Hematopoietic multipotent progenitor cell treated with erythropoietin and hydrocortisone succinate and interleukin-3 and kit ligand, for 4 days (in vitro differentiated cells): ENCODE measurements around the gene SP3.
"Not testable (repeated sequence)": the region's sequence is repeated elsewhere in the genome, so short reads cannot be mapped to it uniquely, and the experiment has no call there.

Experiments
- DNase-seq: peaks from one replicate; pipeline ENCODE4 v3.0.0-alpha.2; 2015

Gene SP3

GRCh38 chr2:173940208-173941020 is 24.8 kb downstream of the SP3 start:
- no peak for DNase-seq

- no peak for DNase-seq
Measured at GRCh38 chr2:173938700-173939384, 26.3 kb downstream of the SP3 start.

GRCh38 chr2:173935305-173935704 is 29.9 kb downstream of the SP3 start:
- DNase-seq = no peak

GRCh38 chr2:173934895-173935294 is 30.3 kb downstream of the SP3 start:
- no peak for DNase-seq

- no peak for DNase-seq
Measured at GRCh38 chr2:173931751-173932150, 33.4 kb downstream of the SP3 start.

GRCh38 chr2:173929441-173929840 is 35.7 kb downstream of the SP3 start:
- no peak for DNase-seq

- no peak for DNase-seq
Measured at GRCh38 chr2:173926875-173927274, 38.3 kb downstream of the SP3 start.

GRCh38 chr2:173924285-173924684 is 40.9 kb downstream of the SP3 start:
- DNase-seq = no peak

- DNase-seq = no peak
Measured at GRCh38 chr2:173922760-173923159, 42.4 kb downstream of the SP3 start.

- DNase-seq = peak; percentile 20
Measured at GRCh38 chr2:173922068-173922467, 43.1 kb downstream of the SP3 start.

GRCh38 chr2:173914055-173914927 is 50.9 kb downstream of the SP3 start:
- no peak for DNase-seq

GRCh38 chr2:173909846-173910245 is 55.3 kb downstream of the SP3 start:
- DNase-seq = no peak

- DNase-seq = no peak
Measured at GRCh38 chr2:173906626-173907025, 58.5 kb downstream of the SP3 start.

- DNase-seq = peak; percentile 58
Measured at GRCh38 chr2:173903601-173904394, 61.4 kb downstream of the SP3 start.

- DNase-seq = no peak
Measured at GRCh38 chr2:173898996-173899395, 66.2 kb downstream of the SP3 start.

- DNase-seq = peak; percentile 61
Measured at GRCh38 chr2:173898178-173898668, 67.0 kb downstream of the SP3 start.

GRCh38 chr2:173896755-173897154 is 68.4 kb downstream of the SP3 start:
- DNase-seq = no peak

- DNase-seq = no peak
Measured at GRCh38 chr2:173892341-173892740, 72.8 kb downstream of the SP3 start.

- peak; percentile 64 for DNase-seq
Measured at GRCh38 chr2:173891315-173892037, 73.7 kb downstream of the SP3 start.

- DNase-seq = not testable (repeated sequence)
Measured at GRCh38 chr2:173889464-173889863, 75.7 kb downstream of the SP3 start.

GRCh38 chr2:173886613-173887012 is 78.6 kb downstream of the SP3 start:
- no peak for DNase-seq
